HG02840 (cell line): ENCODE data around the gene NAT9.

Experiments
- ATAC-seq: cut with Tn5 transposase; IDR thresholded peaks from one replicate; pipeline ENCODE4 v1.9.1; 2021; ENCODE audit warnings: mild to moderate bottlenecking, moderate library complexity, moderate number of reproducible peaks; ENCODE audit not compliant: unreplicated experiment, low FRiP score

The NAT9 gene

GRCh38 chr17:74806334-74806733, 30.2 kb upstream of the NAT9 start:
- no peak for ATAC-seq

- ATAC-seq: no peak
Measured at GRCh38 chr17:74805591-74805991, 29.4 kb upstream of the NAT9 start.

DNA sequence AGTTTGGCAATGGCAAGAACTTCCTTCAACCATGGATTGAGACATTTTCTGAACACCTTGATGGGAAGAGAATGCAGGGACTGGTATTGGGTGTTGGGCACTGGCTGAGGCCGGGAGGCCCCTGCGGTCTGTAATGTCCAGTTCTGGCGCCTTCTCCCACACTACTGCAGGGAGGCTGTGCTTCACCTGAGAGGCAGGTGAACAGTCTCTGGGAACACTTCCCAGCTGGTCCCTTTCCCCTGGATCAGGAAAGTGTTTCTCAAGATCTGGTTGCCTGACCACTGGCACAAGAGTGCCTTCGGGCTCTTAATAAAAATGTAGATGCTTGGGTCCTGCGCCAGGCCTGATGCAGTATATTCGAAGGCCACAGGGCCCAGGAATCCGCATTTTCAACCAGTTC, 28.5 kb upstream of the NAT9 start:
- ATAC-seq: no peak

DNA sequence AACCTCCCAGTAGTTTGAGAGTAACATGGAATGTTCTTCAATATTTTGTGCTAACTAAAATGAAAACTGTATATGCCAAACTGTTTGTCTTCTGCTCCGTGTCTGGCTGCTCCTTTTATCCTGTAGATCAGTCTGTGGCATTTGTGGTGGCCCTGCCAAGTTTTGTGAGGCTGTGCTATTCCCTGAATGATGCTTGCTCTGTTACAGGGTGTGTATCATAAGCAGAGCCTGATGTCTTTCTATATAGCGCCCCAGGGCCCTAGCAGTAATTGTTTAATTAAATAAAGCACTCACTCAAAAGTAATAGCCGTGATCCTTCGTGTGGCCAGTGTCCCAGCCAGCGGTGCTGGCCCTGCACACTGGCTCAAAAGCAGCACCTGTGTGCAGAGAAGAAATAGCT, 27.8 kb upstream of the NAT9 start:
- ATAC-seq: no peak

GRCh38 chr17:74803388-74803930, 27.3 kb upstream of the NAT9 start:
- ATAC-seq: no peak

- ATAC-seq: no peak
Measured at GRCh38 chr17:74801896-74802295, 25.8 kb upstream of the NAT9 start.

GRCh38 chr17:74800531-74800930, 24.4 kb upstream of the NAT9 start:
- no peak for ATAC-seq

DNA sequence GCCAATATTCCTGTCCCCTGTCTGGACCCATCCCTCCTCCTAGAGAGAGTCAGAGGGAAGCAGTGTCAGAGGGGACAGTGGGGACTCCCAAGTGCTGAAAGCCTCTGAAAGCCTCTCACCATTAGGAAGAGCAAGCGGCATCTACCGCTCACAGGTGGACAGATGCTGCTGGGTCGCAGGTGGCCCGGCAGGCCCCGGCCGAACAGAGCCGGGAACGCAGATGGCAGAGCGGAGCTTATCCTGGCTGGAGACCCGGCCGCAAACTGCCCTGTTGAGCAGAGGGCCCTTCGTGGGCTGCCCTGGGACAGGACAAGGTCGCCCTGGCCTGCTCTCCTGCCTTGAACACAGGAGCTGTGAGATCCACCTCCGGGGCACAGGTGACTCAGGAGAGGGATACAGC, 23.0 kb upstream of the NAT9 start:
- ATAC-seq: no peak

- ATAC-seq: no peak
Measured at GRCh38 chr17:74798239-74798707, 22.1 kb upstream of the NAT9 start.

- no peak for ATAC-seq
Measured at GRCh38 chr17:74797824-74798223, 21.7 kb upstream of the NAT9 start.

DNA sequence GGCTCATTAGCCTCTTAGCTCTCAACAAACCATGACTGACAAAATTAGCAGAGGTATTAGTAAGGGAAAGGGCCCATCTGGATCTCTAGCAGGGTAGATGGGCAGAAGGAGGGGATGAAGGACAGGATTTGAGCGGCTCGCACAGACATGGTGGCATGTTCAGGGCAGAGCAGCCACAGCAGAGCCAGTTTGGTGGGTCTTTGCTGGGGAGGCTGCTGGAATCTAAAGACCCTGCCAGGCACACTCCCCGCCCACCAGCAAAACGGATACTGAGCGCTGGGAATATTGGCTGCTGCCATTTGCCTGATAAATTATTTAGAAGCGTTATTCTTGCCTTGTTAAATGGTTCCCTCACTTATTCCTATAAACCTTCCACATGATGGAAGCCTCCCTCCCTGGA, 20.7 kb upstream of the NAT9 start:
- no peak for ATAC-seq

- no peak for ATAC-seq
Measured at GRCh38 chr17:74796211-74796610, 20.1 kb upstream of the NAT9 start.

DNA sequence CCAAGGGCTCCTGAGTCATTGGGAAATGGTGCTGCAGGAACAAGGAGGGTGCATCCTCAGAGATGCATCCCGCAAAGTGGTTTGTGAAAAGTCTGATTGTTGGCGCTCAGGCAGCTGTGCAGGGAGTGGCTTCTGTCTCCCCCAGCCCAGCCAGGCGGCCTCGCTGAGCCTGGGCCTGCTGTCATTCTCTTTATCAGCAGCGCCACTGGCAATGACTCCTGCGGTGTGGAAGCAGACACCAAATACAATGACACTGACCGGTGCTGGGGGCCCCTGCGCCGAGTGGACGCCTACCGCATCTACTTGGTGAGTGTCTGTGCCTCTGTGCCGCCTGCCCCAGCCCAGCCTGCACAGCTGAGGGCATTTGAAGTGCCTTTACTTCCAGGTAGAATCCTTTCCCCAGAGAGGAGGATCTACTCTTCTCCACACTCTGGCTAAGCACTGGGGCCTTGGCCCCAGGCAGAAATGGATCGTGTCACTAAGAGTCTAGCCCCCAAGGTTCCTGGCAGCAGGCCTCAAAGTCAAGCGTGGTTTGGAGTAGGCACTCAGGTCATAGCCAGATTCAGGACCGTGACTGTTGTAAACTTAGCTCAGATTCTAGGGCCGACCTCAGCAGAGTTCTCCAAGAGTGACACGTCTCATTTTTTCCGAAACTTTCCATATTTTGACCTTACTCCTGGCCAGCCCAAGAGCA, 19.3 kb upstream of the NAT9 start:
- no peak for ATAC-seq

DNA sequence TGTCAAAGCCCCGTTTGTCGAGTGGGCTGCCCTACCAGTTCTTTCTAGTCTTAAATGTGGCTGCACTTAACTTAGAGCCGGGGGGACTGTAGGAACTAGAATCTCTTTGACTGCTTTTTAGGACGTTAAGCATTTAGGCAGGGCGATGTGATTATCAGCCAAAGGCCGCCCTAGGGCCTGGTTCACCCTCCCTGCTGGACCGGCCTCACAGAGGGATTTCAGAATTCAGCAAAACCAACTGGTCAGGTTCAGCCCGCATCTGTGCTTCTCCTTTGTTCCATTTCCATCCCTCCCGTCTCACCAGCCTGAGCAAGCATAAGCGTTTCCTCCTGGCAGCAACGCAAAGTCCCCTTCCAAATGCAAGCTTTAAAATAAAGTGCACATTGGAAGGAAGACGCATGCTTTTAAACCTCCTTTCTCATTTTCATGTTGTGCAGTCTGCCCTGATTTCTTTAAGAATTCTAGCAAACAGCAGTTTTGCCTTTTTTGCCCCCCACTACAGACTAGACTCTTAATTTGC, 16.5 kb upstream of the NAT9 start:
- ATAC-seq: no peak

DNA sequence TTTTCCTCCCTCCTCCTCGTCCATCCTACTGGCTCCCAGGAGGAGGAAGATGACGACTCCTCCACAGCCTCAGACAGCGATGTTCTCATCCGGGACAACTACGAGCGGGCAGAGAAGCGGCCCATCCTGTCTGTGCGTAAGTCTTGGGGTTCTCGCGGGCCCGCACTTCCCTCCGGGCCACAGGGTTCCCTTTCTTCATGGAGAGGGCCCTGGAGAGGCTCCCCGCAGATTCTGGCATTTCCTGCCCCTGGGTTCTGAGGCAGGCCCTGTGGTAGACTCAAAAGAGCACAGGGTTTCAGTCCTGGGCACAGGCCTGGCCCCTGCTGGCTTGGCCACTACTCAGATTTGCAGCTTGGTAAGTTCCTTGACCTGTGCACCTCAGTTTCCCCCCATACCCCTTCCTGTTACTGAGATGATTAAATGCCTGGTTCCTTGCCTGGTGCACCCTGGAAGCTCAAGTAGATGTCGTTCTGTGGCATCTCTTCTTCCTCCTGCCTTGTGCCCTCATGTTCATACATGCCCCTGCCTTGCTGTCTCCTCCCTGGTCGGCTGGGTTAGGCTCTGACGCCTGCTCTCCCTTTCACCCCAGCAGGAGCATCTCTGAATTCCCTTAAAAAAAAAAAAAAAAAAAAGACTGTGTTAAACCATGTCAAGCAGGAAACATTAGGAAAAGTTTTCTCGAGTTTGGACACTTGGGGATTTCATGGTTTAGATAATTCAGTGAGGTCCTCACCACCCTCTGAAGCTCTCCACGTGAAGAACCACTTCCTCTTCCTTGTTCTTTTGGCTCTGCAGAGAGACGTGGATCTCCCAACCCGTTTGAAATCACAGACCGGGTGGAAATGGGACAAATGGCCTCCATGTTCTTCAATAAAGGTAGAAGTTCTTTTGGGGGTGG, 14.3 kb upstream of the NAT9 start:
- no peak for ATAC-seq

DNA sequence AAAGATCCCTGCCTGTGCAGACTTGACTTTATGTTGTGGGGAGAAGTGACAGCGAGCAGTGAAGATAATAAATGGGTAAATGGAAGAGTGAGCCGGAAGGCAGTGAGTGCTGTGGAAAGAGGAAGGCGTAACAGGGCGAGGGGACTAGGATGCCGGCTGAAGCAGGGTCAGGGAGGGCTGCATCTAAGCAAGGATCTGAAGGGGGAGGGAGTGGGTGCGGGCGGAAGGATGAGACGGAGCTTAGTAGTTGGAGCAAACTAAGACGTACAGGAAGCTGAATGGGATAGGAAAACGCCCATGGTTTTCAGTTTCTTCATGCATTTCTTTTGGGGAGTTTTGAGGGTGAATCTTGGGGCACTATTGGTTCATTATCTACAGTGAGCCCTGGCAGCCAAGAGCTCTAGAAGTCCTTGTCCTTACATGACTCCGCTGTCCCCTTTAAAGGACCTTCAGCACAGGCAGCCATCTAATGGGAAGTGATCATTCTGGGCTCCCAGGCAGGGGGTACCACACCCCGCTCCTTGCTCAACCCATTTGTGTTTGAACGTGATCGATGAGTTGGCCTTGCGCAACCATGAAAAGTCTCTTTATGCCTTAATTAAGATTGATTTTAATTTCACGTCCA, 10.4 kb upstream of the NAT9 start:
- ATAC-seq: no peak

GRCh38 chr17:74785981-74786360, 9.8 kb upstream of the NAT9 start:
- ATAC-seq: no peak

GRCh38 chr17:74785096-74785980, 9.2 kb upstream of the NAT9 start:
- no peak for ATAC-seq

DNA sequence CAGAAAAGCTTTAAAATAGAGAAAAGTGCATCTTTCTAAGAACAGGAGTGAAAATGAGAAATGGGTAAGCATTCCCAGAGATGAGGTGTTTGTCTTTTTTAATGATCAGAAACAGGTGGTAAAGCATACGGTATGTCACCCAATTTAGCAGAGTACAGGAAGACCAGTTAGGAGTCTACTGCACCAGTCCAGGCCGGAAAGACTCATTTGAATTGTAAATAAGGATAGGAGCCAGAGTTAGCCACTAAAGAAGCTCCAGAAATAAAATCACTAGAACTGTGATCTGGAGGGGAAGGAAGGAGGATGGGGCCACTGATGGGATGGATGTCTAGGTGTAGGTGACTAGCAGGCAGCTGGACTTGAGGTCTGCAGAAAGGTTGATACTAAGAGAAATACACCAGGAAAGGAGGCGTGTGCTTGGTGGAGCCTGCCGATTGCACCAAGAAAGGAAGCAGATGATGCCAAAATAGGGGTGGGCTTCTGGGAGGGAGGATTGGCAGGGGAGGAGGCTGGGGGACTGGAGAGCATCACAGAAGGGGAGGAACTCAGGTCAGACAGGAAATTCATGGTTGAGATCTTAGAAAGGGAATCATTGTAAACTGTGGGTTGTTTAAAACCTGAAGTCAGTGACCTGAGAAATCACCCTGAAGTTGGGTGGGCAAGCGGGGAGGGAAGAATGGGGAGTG, 8.1 kb upstream of the NAT9 start:
- ATAC-seq: no peak
